ENCODE measurements around the gene TUSC2. TPM values are rescaled to one million over a fixed set of nuclear protein-coding genes. Genes with fewer than 3 reads are reported as not detected.

Gene TUSC2
- total and polyA plus RNA-seq, 2 donors (not counting 1 experiment from before 2014, with no cell fraction given): 28.2 to 29.3 TPM

- CTCF ChIA-PET: interaction anchor here (0.6 to 3.1 kb wide), 7 partner anchors 14 to 220 kb away, joined by 3 to 28 read pairs (median 6); partner anchors contain the start of genes HYAL3 and NAA80
- 85% methylated on average over 24 of the region's 31 CpGs for WGBS (ENCODE audit: insufficient coverage)
- Histone ChIP-seq H3K27ac (ENCODE audit: low read length in 2 of 2) (peak within 1 kb of the TSS; percentile 94 to 96), H3K27me3 (replicated peaks in 1 of 4; ENCODE audit: control extremely low read depth in 1 of 4, control insufficient read depth in 3 of 4, insufficient read depth in 4 of 4, low read length in 3 of 4) (no peaks in the 10 kb centered on the region), H3K9ac (ENCODE audit: low read length) (peak within 1 kb of the TSS; percentile 96), H3K9me3 (ENCODE audit: control extremely low read depth in 1 of 3, control insufficient read depth in 2 of 3, insufficient read depth in 1 of 3, low read length in 2 of 3) (peaks cover 0 to 3% (median 0%) of the 10 kb centered on the region in 3 donors), H3K4me2 (replicated peaks; ENCODE audit: low read depth, low read length, poor library complexity, severe bottlenecking) (peak within 1 kb of the TSS; percentile 95), H4K20me1 (ENCODE audit: control insufficient read depth, insufficient read depth, low read length, poor library complexity, severe bottlenecking) (peaks cover 7% of the 10 kb centered on the region), H3K79me2 (ENCODE audit: control insufficient read depth, insufficient read depth, low read length) (peaks cover 17% of the 10 kb centered on the region), H2AFZ (ENCODE audit: insufficient read depth, low read depth, low read length, poor library complexity, severe bottlenecking) (peak within 1 kb of the TSS; percentile 99), H3K4me1 (ENCODE audit: control insufficient read depth in 2 of 2, insufficient read depth in 2 of 2, low read length in 2 of 2) (peaks cover 29 to 56% of the 10 kb centered on the region in 2 donors), H3K36me3 (replicated peaks in 1 of 2; ENCODE audit: control extremely low read depth in 1 of 2, control insufficient read depth in 1 of 2, extremely low read depth in 1 of 2, insufficient read depth in 2 of 2, low read length in 1 of 2) (peaks cover 0 to 20% of the 10 kb centered on the region in 2 experiments), H3K4me3 (ENCODE audit: control extremely low read depth in 1 of 5, extremely low read depth in 1 of 5, insufficient read depth in 1 of 5, low read depth in 2 of 5, low read length in 4 of 5) (peak within 1 kb of the TSS; percentile 64 to 95 (median 74))
- Mint-ChIP-seq H3K27me3 (no peaks in the 10 kb centered on the region), H3K27ac (peak within 1 kb of the TSS; percentile 97), H3K9me3 (ENCODE audit: insufficient read depth) (no peaks in the 10 kb centered on the region), H3K4me1 (peaks cover 49% of the 10 kb centered on the region), H3K4me3 (peak within 1 kb of the TSS; percentile 87)
- intact Hi-C loops (cut with micrococcal nuclease): loop anchor here (5.0 kb wide), 1 partner anchor 85 kb away; the partner anchor contains the start of gene GNAI2
- no peak for ATAC-seq (ENCODE audit: low read depth)
- TF ChIP-seq EZH2 (IDR thresholded peaks at IDR 0.05; ENCODE audit: borderline replicate concordance, insufficient read depth, low read depth, low read length, poor library complexity, severe bottlenecking): no peak
- no peak for TF ChIP-seq CTCF (IDR thresholded peaks at IDR 0.05)
- POLR2A ChIA-PET: interaction anchor here (2.3 to 2.9 kb wide), 2 partner anchors 14 to 23 kb away, joined by 16 to 24 read pairs; partner anchors contain the start of genes HYAL3 and NAA80
- DNase-seq: no peak
These were observed 5.5 kb downstream of the TUSC2 start, which contains the start of gene HYAL2 for GRCh38 chr3:50322386-50323091. Gene HYAL2, minus strand, starts transcription at chr3:50322745. Its CDS starts 2,256 bp downstream, at chr3:50320489.

GRCh38 chr3:50322115-50322385 is 6.0 kb downstream of the TUSC2 start:
- Histone ChIP-seq H3K9ac (ENCODE audit: low read length) (peak overlapping the region; percentile 96), H3K36me3 (replicated peaks in 1 of 2; ENCODE audit: control extremely low read depth in 1 of 2, control insufficient read depth in 1 of 2, extremely low read depth in 1 of 2, insufficient read depth in 2 of 2, low read length in 1 of 2) (peaks cover 0 to 21% of the 10 kb centered on the region in 2 experiments), H3K27me3 (replicated peaks in 1 of 4; ENCODE audit: control extremely low read depth in 1 of 4, control insufficient read depth in 3 of 4, insufficient read depth in 4 of 4, low read length in 3 of 4) (no peaks in the 10 kb centered on the region), H4K20me1 (ENCODE audit: control insufficient read depth, insufficient read depth, low read length, poor library complexity, severe bottlenecking) (peaks cover 2% of the 10 kb centered on the region), H3K79me2 (ENCODE audit: control insufficient read depth, insufficient read depth, low read length) (peaks cover 12% of the 10 kb centered on the region), H3K4me2 (replicated peaks; ENCODE audit: low read depth, low read length, poor library complexity, severe bottlenecking) (peak overlapping the region; percentile 95), H3K9me3 (ENCODE audit: control extremely low read depth in 1 of 3, control insufficient read depth in 2 of 3, insufficient read depth in 1 of 3, low read length in 2 of 3) (peaks cover 0 to 3% (median 0%) of the 10 kb centered on the region in 3 donors), H3K4me3 (ENCODE audit: control extremely low read depth in 1 of 5, extremely low read depth in 1 of 5, insufficient read depth in 1 of 5, low read depth in 2 of 5, low read length in 4 of 5) (peak overlapping the region in 4 of 5 experiments; percentile 65 to 95 (median 77)), H3K4me1 (ENCODE audit: control insufficient read depth in 2 of 2, insufficient read depth in 2 of 2, low read length in 2 of 2) (peaks cover 24 to 56% of the 10 kb centered on the region in 2 donors), H3K27ac (ENCODE audit: low read length in 2 of 2) (peak overlapping the region; percentile 94 to 96), H2AFZ (ENCODE audit: insufficient read depth, low read depth, low read length, poor library complexity, severe bottlenecking) (peak overlapping the region; percentile 99)
- intact Hi-C loops (cut with micrococcal nuclease): loop anchor here (5.0 kb wide), 1 partner anchor 85 kb away; the partner anchor contains the start of gene GNAI2
- Mint-ChIP-seq H3K27ac (peak overlapping the region; percentile 80), H3K27me3 (no peaks in the 10 kb centered on the region), H3K4me3 (peak overlapping the region; percentile 87), H3K9me3 (ENCODE audit: insufficient read depth) (no peaks in the 10 kb centered on the region), H3K4me1 (peaks cover 47% of the 10 kb centered on the region)
- no peak for ATAC-seq (ENCODE audit: low read depth)
- CTCF ChIA-PET: interaction anchor here (0.6 to 2.4 kb wide), 9 partner anchors 15 to 234 kb away, joined by 3 to 9 read pairs (median 4); partner anchors contain the start of genes CYB561D2, HYAL3, IFRD2 and NAA80
- no peak for DNase-seq
- WGBS (ENCODE audit: insufficient coverage): 56% methylated on average over 14 of the region's 14 CpGs
- TF ChIP-seq CTCF (IDR thresholded peaks at IDR 0.05) (no peak), EZH2 (IDR thresholded peaks at IDR 0.05; ENCODE audit: borderline replicate concordance, insufficient read depth, low read depth, low read length, poor library complexity, severe bottlenecking) (no peak)
- POLR2A ChIA-PET: interaction anchor here (1.0 to 2.3 kb wide), 2 partner anchors 15 to 23 kb away, joined by 16 to 24 read pairs; partner anchors contain the start of genes HYAL3 and NAA80
